Inflammatory macrophage (primary cell): ENCODE results near the gene POLD2.
A peak's percentile ranks its signal among the peaks of the same experiment; 100 is the strongest.
"Not testable (repeated sequence)": the region's sequence is repeated elsewhere in the genome, so short reads cannot be mapped to it uniquely, and the experiment has no call there.

ENCODE experiments used
- DNase-seq, 2 donors: peaks; one replicate each; pipeline ENCODE4 v3.0.0-alpha.2; 2020 to 2022
- total RNA-seq, 18 experiments: gene quantifications; one replicate each; lab custom pipeline; 2026; ENCODE audit warnings: mixed read lengths in 6 of 18, inconsistent platforms in 2 of 18; lab: John Stamatoyannopoulos, UW

The POLD2 gene
- total RNA-seq = 14.4 to 37.6 (median 27.0) reads per million in 18 experiments

DNA sequence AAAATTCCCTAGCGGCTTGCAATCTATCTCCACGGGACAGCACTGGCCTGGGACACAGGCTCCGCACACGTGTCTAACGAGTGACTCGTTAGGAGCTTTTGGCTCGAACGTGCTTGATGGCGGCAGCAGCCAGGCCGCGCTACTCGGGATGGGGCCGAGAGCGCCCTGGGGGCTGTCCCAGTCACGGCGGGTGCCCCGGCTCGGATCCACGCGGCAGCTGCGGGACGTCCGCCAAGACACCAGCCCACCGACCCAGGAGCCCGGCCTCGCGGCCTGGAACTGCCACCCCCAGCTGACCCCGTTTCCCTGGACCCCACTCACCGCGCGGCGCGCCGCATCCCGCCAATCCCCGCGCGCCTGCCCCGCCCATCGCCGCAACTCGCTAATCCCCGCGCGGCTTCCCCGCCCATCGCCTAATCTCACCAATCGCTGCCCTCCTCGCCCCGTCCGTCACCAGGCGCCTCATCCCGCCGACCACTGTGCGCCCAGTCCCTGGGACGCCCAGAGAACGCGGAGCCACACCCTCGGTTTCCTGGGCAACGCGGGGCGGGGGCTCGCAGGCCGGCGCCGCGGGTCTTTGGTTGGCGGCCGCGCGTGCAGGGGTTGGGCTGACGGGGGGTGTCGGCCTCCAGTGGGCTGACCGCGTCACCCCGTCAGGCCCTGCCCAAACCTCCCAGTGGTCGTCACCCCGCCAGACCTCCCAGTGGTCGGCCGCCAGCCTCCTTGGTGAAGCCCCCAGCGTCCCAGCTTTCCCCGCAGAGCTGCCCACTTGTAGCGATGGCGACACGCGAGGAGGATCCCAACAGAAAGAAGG is at the start of gene POLD2:
TSS of gene POLD2 (minus strand) at position 359 of the 814 bp plus-strand sequence. CDS start 1,495 bp downstream, outside the sequence.
- peak; percentile 94 to 95 for DNase-seq

GRCh38 chr7:44172803-44173424 is 49.6 kb upstream of the POLD2 start:
- no peak for DNase-seq

DNA sequence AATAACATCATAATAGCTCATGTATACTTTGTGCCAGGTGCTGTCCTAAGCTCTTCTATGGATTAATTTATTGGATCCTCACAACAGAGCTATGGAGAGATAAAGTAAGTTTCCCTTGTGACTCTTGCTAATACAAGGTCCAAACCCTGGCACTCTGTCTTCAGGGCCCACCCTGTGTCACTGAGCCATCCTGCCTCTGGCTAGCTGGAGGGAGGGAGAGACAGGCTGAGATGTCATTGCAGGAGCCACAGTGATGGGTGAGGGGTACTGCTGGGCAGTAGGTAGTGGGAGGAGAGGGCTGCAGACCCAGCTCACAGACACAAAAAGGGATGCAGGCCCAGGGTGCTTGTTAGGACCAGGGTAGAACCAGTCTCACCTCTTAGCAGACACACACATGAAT is 49.0 kb upstream of the POLD2 start:
- DNase-seq = no peak

DNA sequence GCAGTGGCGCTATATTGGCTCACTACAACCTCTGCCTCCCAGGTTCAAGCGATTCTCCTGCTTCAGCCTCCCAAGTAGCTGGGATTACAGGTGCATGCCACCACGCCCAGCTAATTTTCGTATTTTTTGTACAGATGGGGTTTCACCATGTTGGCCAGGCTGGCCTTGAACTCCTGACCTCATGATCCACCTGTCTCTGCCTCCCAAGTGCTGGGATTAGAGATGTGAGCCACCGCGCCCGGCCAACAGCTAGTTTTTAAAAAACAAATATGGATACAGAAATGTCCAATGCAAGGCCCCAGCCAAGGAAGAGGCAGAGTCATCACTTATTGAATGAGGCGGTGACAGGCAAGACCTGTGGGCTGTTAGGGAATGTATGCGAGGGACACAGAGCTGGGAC is 48.6 kb upstream of the POLD2 start:
- DNase-seq = not testable (repeated sequence)

- DNase-seq = peak in 1 of 2 donors; percentile 38
These were observed 44.6 kb upstream of the POLD2 start for GRCh38 chr7:44167920-44168319.

- no peak for DNase-seq
These were observed 40.2 kb upstream of the POLD2 start for GRCh38 chr7:44163591-44163990.

- DNase-seq = no peak
These were observed 39.5 kb upstream of the POLD2 start for GRCh38 chr7:44162785-44163395.

- no peak for DNase-seq
These were observed 38.8 kb upstream of the POLD2 start for GRCh38 chr7:44162179-44162578.

- no peak for DNase-seq
These were observed 38.0 kb upstream of the POLD2 start for GRCh38 chr7:44161371-44161770.

DNA sequence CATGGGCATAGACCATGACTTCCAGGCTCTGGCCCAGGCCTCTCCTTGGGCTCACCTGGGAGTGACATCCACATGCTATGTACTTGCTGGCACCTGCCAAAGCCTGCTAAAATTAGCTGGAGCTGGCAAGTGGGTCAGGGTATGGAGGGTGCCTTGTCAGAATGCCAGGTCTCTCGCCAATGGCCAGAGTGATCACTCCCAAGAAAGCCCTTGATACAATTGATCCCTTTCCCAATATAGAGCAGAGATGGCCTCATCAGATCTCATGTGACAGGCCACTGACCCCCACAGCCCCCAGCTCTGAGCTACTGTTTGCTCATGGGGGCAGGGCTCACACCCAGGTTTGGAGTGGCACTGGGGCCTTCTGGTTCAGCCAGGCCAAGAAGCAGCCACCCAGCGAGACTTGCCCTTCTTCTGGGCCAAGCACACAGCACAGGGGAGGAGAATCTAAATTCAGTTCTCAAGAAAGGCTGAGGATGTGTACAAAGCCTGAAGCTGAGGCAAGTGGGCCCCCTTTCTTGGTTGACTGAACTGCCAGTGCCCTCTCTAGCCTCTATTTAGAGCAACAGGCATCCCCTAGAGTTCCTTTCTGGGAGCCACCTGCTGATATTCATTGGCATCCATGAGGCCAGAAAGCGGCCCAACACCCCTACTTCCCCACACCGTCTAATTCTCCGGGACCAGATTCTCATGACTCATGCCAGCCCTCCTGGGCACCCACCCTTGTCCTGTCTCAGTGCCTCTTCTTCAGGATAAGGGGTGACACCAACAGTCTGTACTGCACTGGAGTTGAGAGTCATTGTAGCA is 36.7 kb upstream of the POLD2 start:
- no peak for DNase-seq

GRCh38 chr7:44158873-44159631 is 35.7 kb upstream of the POLD2 start:
- DNase-seq = no peak

DNA sequence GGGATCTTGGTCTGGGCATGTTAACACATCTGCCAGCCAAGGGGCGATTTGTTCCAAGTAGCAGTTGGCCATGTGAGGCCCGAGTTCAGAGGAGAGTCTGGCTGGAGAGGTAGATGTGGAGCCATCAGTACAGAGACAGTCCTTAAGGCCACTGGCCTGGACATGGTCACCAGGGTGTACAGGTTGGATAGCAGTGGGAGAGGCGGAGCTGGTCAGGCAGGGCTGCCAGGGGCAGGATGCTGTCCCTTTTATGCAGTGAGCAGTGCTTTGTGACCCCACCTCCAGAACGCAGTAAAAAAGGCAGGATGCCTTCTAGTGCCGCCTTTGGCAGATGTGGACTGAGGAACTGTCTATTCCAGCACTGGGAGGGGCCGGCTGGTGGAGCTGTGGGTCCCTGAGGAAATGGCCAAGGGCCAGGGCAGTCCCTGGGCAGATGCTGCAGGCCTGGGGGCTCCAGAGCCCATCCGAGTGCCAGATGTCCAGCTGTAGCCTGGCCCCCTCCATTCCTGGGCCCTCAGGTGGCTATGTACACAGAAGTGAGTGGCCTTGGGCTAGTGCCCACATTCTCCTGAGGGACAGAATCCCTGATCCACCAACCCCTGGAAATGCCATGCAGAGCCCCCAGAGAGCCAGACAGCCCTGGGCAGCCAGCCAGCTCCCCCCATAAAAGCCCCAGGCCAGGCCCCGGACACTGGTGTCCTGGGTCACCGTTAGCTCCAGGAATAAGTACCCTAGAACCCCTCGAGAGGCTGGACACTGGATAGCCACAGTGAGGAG is 34.9 kb upstream of the POLD2 start:
- DNase-seq = no peak

DNA sequence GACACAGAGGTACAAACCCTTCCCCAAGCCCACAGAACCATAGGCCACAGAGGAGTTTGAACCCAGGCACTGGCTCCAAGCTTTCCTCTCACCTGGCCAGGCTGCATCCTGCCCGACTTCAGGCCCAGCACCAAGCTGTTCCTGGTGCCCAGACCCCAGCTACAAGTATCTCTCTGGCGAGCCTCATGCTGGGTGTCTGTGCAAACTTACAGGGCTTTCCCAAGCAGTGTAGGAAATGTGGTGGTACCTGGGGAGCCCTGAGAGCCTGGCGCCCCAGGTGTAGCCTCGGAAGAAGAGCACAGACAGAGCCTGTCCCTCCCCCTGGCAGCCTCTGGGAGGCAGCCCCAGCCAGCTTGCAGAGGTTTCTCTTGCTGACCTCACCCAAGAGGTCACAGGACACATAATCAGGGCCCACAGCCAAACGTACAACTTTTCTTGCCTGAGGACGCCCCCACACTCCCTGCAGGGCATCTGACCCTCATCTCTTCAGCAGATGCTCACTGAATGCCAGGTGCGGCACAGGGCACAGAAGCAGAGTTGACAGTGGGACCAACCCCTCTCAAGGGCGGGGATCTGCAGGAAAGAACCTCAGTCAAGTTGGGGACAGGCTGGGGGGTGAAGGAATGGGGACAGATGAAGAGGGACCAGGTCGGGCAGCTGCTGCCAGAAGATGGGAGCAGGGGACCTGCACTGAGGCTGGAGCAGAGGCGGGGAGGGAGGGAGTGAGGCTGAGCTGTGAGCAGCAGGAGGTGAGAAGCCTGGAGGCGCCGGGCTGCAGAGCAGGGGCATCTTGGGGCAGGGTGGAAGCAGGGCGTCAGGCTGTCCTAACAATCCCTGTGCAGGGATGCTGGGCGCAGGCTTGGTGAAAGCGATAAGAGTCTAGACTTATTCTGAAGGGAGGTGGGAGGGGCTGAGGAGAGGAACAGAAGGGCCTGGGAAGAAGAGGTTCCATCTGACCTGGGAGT is 34.0 kb upstream of the POLD2 start:
- no peak for DNase-seq

DNA sequence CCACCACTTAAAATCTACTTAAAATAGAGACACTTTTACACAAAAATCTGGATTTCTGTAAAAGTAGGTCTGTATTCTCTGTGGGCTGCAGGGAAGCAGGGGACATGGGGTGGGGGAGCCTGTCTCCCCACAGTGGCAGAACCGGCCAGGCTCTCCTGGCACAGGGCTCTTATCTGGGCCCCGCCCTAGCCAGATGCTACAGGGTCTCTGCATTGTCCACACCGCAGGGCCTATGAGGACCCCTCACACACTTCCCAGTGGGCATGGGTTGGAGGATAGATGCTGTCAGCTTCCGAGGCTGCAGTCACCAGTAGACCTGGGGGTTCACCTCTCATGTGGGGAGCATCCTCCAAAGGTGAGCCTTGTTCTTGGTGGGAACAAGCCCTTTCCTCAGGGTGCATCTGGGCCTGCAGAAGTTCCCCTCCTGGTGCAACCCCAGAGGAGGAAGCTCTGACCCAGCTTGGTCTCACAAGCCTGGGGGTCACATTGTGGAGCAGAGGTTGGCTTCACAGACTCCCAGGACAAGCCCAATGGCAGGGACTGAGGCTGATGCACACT is 33.2 kb upstream of the POLD2 start:
- peak in 1 of 2 donors; percentile 2 for DNase-seq

GRCh38 chr7:44155191-44156185 is 32.1 kb upstream of the POLD2 start:
- no peak for DNase-seq

- no peak for DNase-seq
These were observed 31.4 kb upstream of the POLD2 start for GRCh38 chr7:44154703-44155102.

DNA sequence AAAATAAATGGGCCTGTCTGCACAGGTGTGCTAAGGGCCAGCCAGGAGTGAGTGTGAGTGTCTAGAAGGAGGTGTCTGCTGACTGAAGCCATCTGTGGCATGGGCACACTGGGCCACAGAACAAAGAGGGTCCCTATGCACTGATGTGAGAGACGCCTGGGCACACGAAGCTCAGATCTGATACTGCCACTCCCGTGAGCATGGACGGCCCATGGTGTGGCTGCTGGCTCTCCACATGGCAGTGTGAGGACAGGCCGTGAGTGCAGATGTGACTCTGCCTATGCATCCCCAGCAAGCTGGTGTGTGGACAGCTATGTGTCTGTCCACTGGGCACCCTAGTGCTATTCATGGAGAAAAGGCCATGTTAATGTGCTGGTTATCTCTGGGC is 30.6 kb upstream of the POLD2 start:
- DNase-seq = no peak
